Upper lobe of left lung (tissue), 4 donors: Measurements from ENCODE around the gene SMURF2.

ENCODE experiments used
- CTCF ChIP-seq, 6 experiments: fragments of 450-650 bp in 4 of 6; fragments of 200-600 bp in 2 of 6; sonication (generic) in 2 of 6; IDR thresholded peaks; one replicate each; pipeline ENCODE4 v1.5.1; 2016 to 2019; ENCODE audit warnings: antibody characterized with exemption in 6 of 6
- POLR2A ChIP-seq, 4 donors: fragments of 450-650 bp; IDR thresholded peaks; one replicate each; pipeline ENCODE4 v1.5.1; 2016 to 2017; ENCODE audit warnings: antibody characterized with exemption in 4 of 4, mild to moderate bottlenecking in 2 of 4
- POLR2AphosphoS5 ChIP-seq, 2 donors: sonication (generic); formaldehyde crosslinking; IDR thresholded peaks; one replicate each; pipeline ENCODE4 v1.5.1; 2017; ENCODE audit warnings: antibody characterized with exemption in 2 of 2

- no peak for TF ChIP-seq POLR2AphosphoS5 (IDR thresholded peaks at IDR 0.05)
- TF ChIP-seq CTCF (IDR thresholded peaks at IDR 0.05): no peak
- no peak for TF ChIP-seq POLR2A (IDR thresholded peaks at IDR 0.05)
These were observed 36.6 kb upstream of the SMURF2 start for GRCh38 chr17:64698725-64699124.
